HEK293T (cell line): ENCODE measurements around the gene TFF2.

Source experiments
- ELF4 ChIP-seq: fragments of 450-650 bp; IDR thresholded peaks from 2 replicates; pipeline ENCODE4 v1.6.1; 2017; ENCODE audit warnings: antibody characterized with exemption
- FOXA1 ChIP-seq: fragments of 450-650 bp; IDR thresholded peaks from 2 replicates; pipeline ENCODE4 v1.6.1; 2016; ENCODE audit warnings: mild to moderate bottlenecking
- FOXM1 ChIP-seq: fragments of 450-650 bp; IDR thresholded peaks from 2 replicates; pipeline ENCODE4 v1.6.1; 2017; ENCODE audit warnings: mild to moderate bottlenecking, borderline replicate concordance
- SP1 ChIP-seq: fragments of 450-650 bp; IDR thresholded peaks from 2 replicates; pipeline ENCODE4 v1.6.1; 2017
- ZNF384 ChIP-seq: fragments of 450-650 bp; IDR thresholded peaks from 2 replicates; pipeline ENCODE4 v1.6.1; 2016

- no peak for TF ChIP-seq SP1
- no peak for TF ChIP-seq ELF4
- TF ChIP-seq FOXA1, result no peak
- TF ChIP-seq FOXM1, result no peak
- no peak for TF ChIP-seq ZNF384
These were observed 48.6 kb downstream of the TFF2 start for GRCh38 chr21:42302076-42302650.
